Loucy (cell line): ENCODE measurements around the gene PDE4D.

Source experiments
- H2AFZ ChIP-seq: fragments of 200-600 bp; sonication (generic); 2 replicates; pipeline ENCODE4 v1.6.0; 2016; ENCODE audit warnings: antibody characterized with exemption, mild to moderate bottlenecking, low read length, moderate library complexity
- H3F3A ChIP-seq: fragments of 200-600 bp; 2 replicates; pipeline ENCODE4 v1.6.0; 2016; ENCODE audit warnings: antibody characterized with exemption, low read depth, mild to moderate bottlenecking
- H3K27me3 ChIP-seq: fragments of 200-600 bp; sonication (generic); 2 replicates; pipeline ENCODE4 v1.6.1; 2014; ENCODE audit warnings: low read length, mild to moderate bottlenecking; ENCODE audit not compliant: insufficient read depth, poor library complexity, severe bottlenecking
- H3K36me3 ChIP-seq: fragments of 200-600 bp; sonication (generic); 2 replicates; pipeline ENCODE4 v1.6.1; 2016; ENCODE audit warnings: low read length; ENCODE audit not compliant: insufficient read depth
- H3K4me1 ChIP-seq: fragments of 200-600 bp; sonication (generic); 2 replicates; pipeline ENCODE4 v1.5.1; 2014; ENCODE audit warnings: low read length, mild to moderate bottlenecking; ENCODE audit not compliant: insufficient read depth, poor library complexity, severe bottlenecking
- H3K4me2 ChIP-seq: fragments of 200-600 bp; sonication (generic); 2 replicates; pipeline ENCODE4 v1.6.0; 2014; ENCODE audit warnings: antibody characterized with exemption, low read length, low read depth, mild to moderate bottlenecking; ENCODE audit not compliant: poor library complexity, severe bottlenecking
- H3K4me3 ChIP-seq: fragments of 200-600 bp; sonication (generic); 2 replicates; pipeline ENCODE4 v1.5.1; 2014; ENCODE audit warnings: low read length, mild to moderate bottlenecking, mixed read lengths; ENCODE audit not compliant: poor library complexity, severe bottlenecking
- H3K79me2 ChIP-seq: fragments of 200-600 bp; sonication (generic); 2 replicates; pipeline ENCODE4 v1.6.1; 2014; ENCODE audit warnings: low read length; ENCODE audit not compliant: insufficient read depth
- H3K9ac ChIP-seq: fragments of 200-600 bp; sonication (generic); 2 replicates; pipeline ENCODE4 v1.6.0; 2014; ENCODE audit warnings: mild to moderate bottlenecking, low read depth, low read length, moderate library complexity; ENCODE audit not compliant: poor library complexity, severe bottlenecking
- H3K9me2 ChIP-seq: fragments of 200-600 bp; sonication (generic); replicated peaks from 2 replicates; pipeline ENCODE4 v1.6.1; 2016; ENCODE audit warnings: low read depth, low read length, mixed read lengths
- H3K9me3 ChIP-seq: fragments of 200-600 bp; sonication (generic); 2 replicates; pipeline ENCODE4 v1.6.1; 2014; ENCODE audit warnings: mild to moderate bottlenecking, antibody characterized with exemption, low read length, low read depth; ENCODE audit not compliant: insufficient read depth
- H4K20me1 ChIP-seq: fragments of 200-600 bp; sonication (generic); 2 replicates; pipeline ENCODE4 v1.6.0; 2014; ENCODE audit warnings: antibody characterized with exemption, low read length, mild to moderate bottlenecking; ENCODE audit not compliant: insufficient read depth, poor library complexity, severe bottlenecking
- CTCF ChIP-seq: fragments of 200-600 bp; sonication (generic); conservative IDR thresholded peaks from 2 replicates; pipeline ENCODE4 v1.5.1; 2014; ENCODE audit warnings: mild to moderate bottlenecking, antibody characterized with exemption, low read length
- EZH2phosphoT487 ChIP-seq: fragments of 200-600 bp; IDR thresholded peaks from 2 replicates; pipeline ENCODE4 v1.6.1; 2018; ENCODE audit warnings: antibody characterized with exemption, mild to moderate bottlenecking, moderate library complexity, borderline replicate concordance

Gene PDE4D

GRCh38 chr5:58963821-58964220, 929.7 kb downstream of the PDE4D start:
- H3K9ac ChIP-seq: no peak overlapping the region
- H3K27me3 ChIP-seq: no peaks in the 10 kb centered on the region
- H3K4me1 ChIP-seq: no peaks in the 10 kb centered on the region
- no peaks in the 10 kb centered on the region for H3F3A ChIP-seq
- TF ChIP-seq CTCF (no peak), EZH2phosphoT487 (no peak)
- H3K4me3 ChIP-seq: no peak overlapping the region
- no peaks in the 10 kb centered on the region for H3K9me2 ChIP-seq
- no peak overlapping the region for H2AFZ ChIP-seq
- no peaks in the 10 kb centered on the region for H4K20me1 ChIP-seq
- no peaks in the 10 kb centered on the region for H3K36me3 ChIP-seq
- H3K9me3 ChIP-seq: no peaks in the 10 kb centered on the region
- no peak overlapping the region for H3K4me2 ChIP-seq
- no peaks in the 10 kb centered on the region for H3K79me2 ChIP-seq

- Histone ChIP-seq H3K9ac (no peak overlapping the region), H3K4me3 (no peak overlapping the region), H3K79me2 (no peaks in the 10 kb centered on the region), H3K9me3 (no peaks in the 10 kb centered on the region), H3K4me1 (no peaks in the 10 kb centered on the region), H3K4me2 (no peak overlapping the region), H3K9me2 (no peaks in the 10 kb centered on the region), H4K20me1 (no peaks in the 10 kb centered on the region), H3K36me3 (no peaks in the 10 kb centered on the region), H3F3A (no peaks in the 10 kb centered on the region), H3K27me3 (no peaks in the 10 kb centered on the region), H2AFZ (no peak overlapping the region)
- TF ChIP-seq EZH2phosphoT487 (no peak), CTCF (no peak)
Measured at GRCh38 chr5:58963361-58963760, 930.2 kb downstream of the PDE4D start.

GRCh38 chr5:58961631-58962280, 931.8 kb downstream of the PDE4D start:
- no peak overlapping the region for H3K4me2 ChIP-seq
- no peaks in the 10 kb centered on the region for H3K9me3 ChIP-seq
- no peak overlapping the region for H3K9ac ChIP-seq
- no peaks in the 10 kb centered on the region for H3K27me3 ChIP-seq
- TF ChIP-seq CTCF: no peak
- TF ChIP-seq EZH2phosphoT487: no peak
- no peaks in the 10 kb centered on the region for H3K79me2 ChIP-seq
- no peaks in the 10 kb centered on the region for H4K20me1 ChIP-seq
- H3K9me2 ChIP-seq: no peaks in the 10 kb centered on the region
- H3K4me3 ChIP-seq: no peak overlapping the region
- H3F3A ChIP-seq: no peaks in the 10 kb centered on the region
- no peaks in the 10 kb centered on the region for H3K4me1 ChIP-seq
- no peaks in the 10 kb centered on the region for H3K36me3 ChIP-seq
- H2AFZ ChIP-seq: no peak overlapping the region
